ENCODE results near the gene OGDH. TPM values are rescaled to one million over a fixed set of nuclear protein-coding genes. Genes with fewer than 3 reads are reported as not detected.
A peak's percentile ranks its signal among the peaks of the same experiment; 100 is the strongest.

OGDH gene
- polyA plus RNA-seq, 3 donors = 41.0 to 74.1 (median 49.9) TPM

DNA sequence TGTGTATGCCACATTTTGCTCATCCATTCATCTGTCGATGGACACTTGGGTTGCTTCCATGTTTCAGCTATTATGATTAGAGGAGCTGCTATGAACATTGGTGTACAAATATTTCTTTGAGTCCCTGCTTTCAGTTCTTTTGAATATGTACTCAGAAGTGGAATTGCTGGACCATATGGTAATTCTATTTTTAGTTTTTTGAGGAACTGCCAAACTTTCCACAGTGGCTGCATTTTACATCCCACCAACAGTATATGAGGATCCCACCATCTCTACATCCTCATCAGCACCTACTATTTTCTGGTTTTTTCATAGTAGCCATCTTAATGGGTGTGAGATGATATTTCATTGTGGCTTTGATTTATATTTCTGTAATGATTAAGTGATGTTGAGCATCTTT is 97.5 kb downstream of the OGDH start:
- peaks cover 54 to 84% of the 10 kb centered on the region in 2 donors for H3K36me3 ChIP-seq (replicated peaks in 1 of 2; ENCODE audit: control insufficient read depth in 1 of 2, insufficient read depth in 2 of 2, low read length in 2 of 2)
- H3K9ac ChIP-seq (ENCODE audit: insufficient read depth, low read length, poor library complexity, severe bottlenecking) = no peak overlapping the region
- no peak for DNase-seq
- no peak overlapping the region for H3K4me3 ChIP-seq (replicated peaks in 1 of 3; ENCODE audit: low read depth in 2 of 3, low read length in 3 of 3)
- Mint-ChIP-seq H3K9me3 (peaks cover 0 to 8% (median 4%) of the 10 kb centered on the region in 7 donors), H3K4me3 (no peak overlapping the region), H3K4me1 (no peaks in the 10 kb centered on the region), H3K36me3 (peaks cover 72 to 89% of the 10 kb centered on the region in 2 donors), H3K27ac (peak overlapping the region in 1 of 7 donors; percentile 19), H3K27me3 (ENCODE audit: low read depth in 3 of 3) (peaks cover 0 to 2% (median 0%) of the 10 kb centered on the region in 3 donors)
- H2AFZ ChIP-seq (ENCODE audit: insufficient read depth, low read depth, low read length, poor library complexity, severe bottlenecking) = no peak overlapping the region
- no peaks in the 10 kb centered on the region for H3K9me3 ChIP-seq (replicated peaks in 1 of 2; ENCODE audit: control insufficient read depth in 1 of 2, insufficient read depth in 1 of 2, low read length in 2 of 2)
- intact Hi-C loops (cut with micrococcal nuclease) = loop anchor here in 1 of 2 donors (10.0 kb wide), 1 partner anchor 51 kb away; no protein-coding TSS in a partner anchor
- H3K27ac ChIP-seq (ENCODE audit: low read depth in 1 of 2, low read length in 2 of 2) = no peak overlapping the region
- H4K20me1 ChIP-seq (ENCODE audit: insufficient read depth, low read length) = no peaks in the 10 kb centered on the region
- H3K4me2 ChIP-seq (replicated peaks; ENCODE audit: extremely low read depth, low read length, poor library complexity, severe bottlenecking) = no peak overlapping the region
- no peaks in the 10 kb centered on the region for H3K27me3 ChIP-seq (ENCODE audit: control insufficient read depth in 2 of 2, insufficient read depth in 2 of 2, low read length in 2 of 2)
- no peaks in the 10 kb centered on the region for H3K79me2 ChIP-seq (ENCODE audit: insufficient read depth, low read length)
- WGBS (ENCODE audit: insufficient coverage) = no CpG with 5 or more reads among the region's 1 CpG
- H3K4me1 ChIP-seq (ENCODE audit: control insufficient read depth in 1 of 2, insufficient read depth in 2 of 2, low read length in 2 of 2) = no peaks in the 10 kb centered on the region
- TF ChIP-seq, protein P1, sequence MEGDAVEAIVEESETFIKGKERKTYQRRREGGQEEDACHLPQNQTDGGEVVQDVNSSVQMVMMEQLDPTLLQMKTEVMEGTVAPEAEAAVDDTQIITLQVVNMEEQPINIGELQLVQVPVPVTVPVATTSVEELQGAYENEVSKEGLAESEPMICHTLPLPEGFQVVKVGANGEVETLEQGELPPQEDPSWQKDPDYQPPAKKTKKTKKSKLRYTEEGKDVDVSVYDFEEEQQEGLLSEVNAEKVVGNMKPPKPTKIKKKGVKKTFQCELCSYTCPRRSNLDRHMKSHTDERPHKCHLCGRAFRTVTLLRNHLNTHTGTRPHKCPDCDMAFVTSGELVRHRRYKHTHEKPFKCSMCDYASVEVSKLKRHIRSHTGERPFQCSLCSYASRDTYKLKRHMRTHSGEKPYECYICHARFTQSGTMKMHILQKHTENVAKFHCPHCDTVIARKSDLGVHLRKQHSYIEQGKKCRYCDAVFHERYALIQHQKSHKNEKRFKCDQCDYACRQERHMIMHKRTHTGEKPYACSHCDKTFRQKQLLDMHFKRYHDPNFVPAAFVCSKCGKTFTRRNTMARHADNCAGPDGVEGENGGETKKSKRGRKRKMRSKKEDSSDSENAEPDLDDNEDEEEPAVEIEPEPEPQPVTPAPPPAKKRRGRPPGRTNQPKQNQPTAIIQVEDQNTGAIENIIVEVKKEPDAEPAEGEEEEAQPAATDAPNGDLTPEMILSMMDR (IDR thresholded peaks at IDR 0.05) = no peak

DNA sequence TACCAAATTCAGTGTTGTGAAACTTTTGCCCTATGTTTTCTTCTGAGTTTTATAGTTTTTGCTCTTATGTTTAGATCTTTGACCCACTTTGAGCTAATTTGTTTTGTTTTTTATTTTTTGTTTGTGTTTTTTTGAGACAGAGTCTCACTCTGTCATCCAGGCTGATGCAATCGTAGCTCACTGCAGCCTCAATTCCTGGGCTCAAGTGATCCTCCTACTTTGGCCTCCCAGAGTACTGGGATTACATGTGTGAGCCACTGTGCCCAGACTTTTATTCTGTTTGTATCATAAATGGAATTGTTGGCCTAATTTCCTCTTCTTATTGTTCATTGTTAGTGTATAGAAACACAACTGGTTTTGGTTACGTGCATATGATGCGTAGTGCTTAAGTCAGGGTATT is 99.0 kb downstream of the OGDH start:
- Mint-ChIP-seq H3K27ac (peak overlapping the region in 2 of 7 donors; percentile 24 to 67), H3K4me3 (no peak overlapping the region), H3K36me3 (peaks cover 70 to 89% of the 10 kb centered on the region in 2 donors), H3K4me1 (no peaks in the 10 kb centered on the region), H3K27me3 (ENCODE audit: low read depth in 3 of 3) (peaks cover 0 to 2% (median 0%) of the 10 kb centered on the region in 3 donors), H3K9me3 (peaks cover 0 to 2% (median 0%) of the 10 kb centered on the region in 7 donors)
- Histone ChIP-seq H3K27me3 (ENCODE audit: control insufficient read depth in 2 of 2, insufficient read depth in 2 of 2, low read length in 2 of 2) (no peaks in the 10 kb centered on the region), H3K9ac (ENCODE audit: insufficient read depth, low read length, poor library complexity, severe bottlenecking) (no peak overlapping the region), H3K36me3 (replicated peaks in 1 of 2; ENCODE audit: control insufficient read depth in 1 of 2, insufficient read depth in 2 of 2, low read length in 2 of 2) (peaks cover 49 to 84% of the 10 kb centered on the region in 2 donors), H3K4me2 (replicated peaks; ENCODE audit: extremely low read depth, low read length, poor library complexity, severe bottlenecking) (no peak overlapping the region), H3K9me3 (replicated peaks in 1 of 2; ENCODE audit: control insufficient read depth in 1 of 2, insufficient read depth in 1 of 2, low read length in 2 of 2) (no peaks in the 10 kb centered on the region), H2AFZ (ENCODE audit: insufficient read depth, low read depth, low read length, poor library complexity, severe bottlenecking) (no peak overlapping the region), H3K4me1 (ENCODE audit: control insufficient read depth in 1 of 2, insufficient read depth in 2 of 2, low read length in 2 of 2) (no peaks in the 10 kb centered on the region), H4K20me1 (ENCODE audit: insufficient read depth, low read length) (no peaks in the 10 kb centered on the region), H3K4me3 (replicated peaks in 1 of 3; ENCODE audit: low read depth in 2 of 3, low read length in 3 of 3) (no peak overlapping the region), H3K79me2 (ENCODE audit: insufficient read depth, low read length) (no peaks in the 10 kb centered on the region), H3K27ac (ENCODE audit: low read depth in 1 of 2, low read length in 2 of 2) (no peak overlapping the region)
- intact Hi-C loops (cut with micrococcal nuclease) = loop anchor here in 1 of 2 donors (10.0 kb wide), 1 partner anchor 49 kb away; no protein-coding TSS in a partner anchor
- no peak for DNase-seq
- TF ChIP-seq, protein P1 (IDR thresholded peaks at IDR 0.05) = no peak
- 100% methylated on average over 1 of the region's 3 CpGs for WGBS (ENCODE audit: insufficient coverage)

Measured in CD14-positive monocyte (primary cell).